AG04450 (cell line): Measurements from ENCODE around the gene VEZT. TPM values are rescaled to one million over a fixed set of nuclear protein-coding genes. Genes with fewer than 3 reads are reported as not detected.

Experiments
- CTCF ChIA-PET: fragments of 300-600, 350-600 bp; formaldehyde crosslinking; extraction: SDS; loops from one replicate; lab custom pipeline; 2022; ENCODE audit warnings: antibody characterized with exemption, inconsistent platforms; lab: Charles Lee
- POLR2A ChIA-PET: fragments of 350-600 bp; formaldehyde crosslinking; extraction: SDS; loops from one replicate; lab custom pipeline; 2021; ENCODE audit warnings: antibody characterized with exemption, inconsistent platforms; lab: Yijun Ruan, JAX
- DNase-seq: peaks from one replicate; pipeline ENCODE4 v3.0.0-alpha.2; 2011; ENCODE audit warnings: low read depth, low spot score
- H3K27ac ChIP-seq: one replicate; pipeline ENCODE4 v1.5.1; 2012; ENCODE audit warnings: low read depth, low read length, control low read depth
- H3K27me3 ChIP-seq: one replicate; pipeline ENCODE4 v1.6.0; 2012; ENCODE audit warnings: low read length; ENCODE audit not compliant: control insufficient read depth, insufficient read depth
- H3K4me3 ChIP-seq: 2 replicates; pipeline ENCODE4 v1.5.1; 2011; ENCODE audit warnings: mild to moderate bottlenecking, low read depth, low read length, control low read depth
- H3K9me3 ChIP-seq: 2 replicates; pipeline ENCODE4 v1.5.1; 2012; ENCODE audit warnings: low read length; ENCODE audit not compliant: control insufficient read depth, insufficient read depth
- CTCF ChIP-seq: IDR thresholded peaks from 2 replicates; pipeline ENCODE4 v1.5.1; 2011; ENCODE audit warnings: low read depth, low read length, control low read depth, inconsistent platforms
- polyA plus RNA-seq: library from polyadenylated mRNA; depleted of rRNA; stranded (reverse); fragments of >200 nt; gene quantifications from 2 replicates; pipeline ENCODE4 v1.2.3, GENCODE V29; 2011

VEZT gene
- polyA plus RNA-seq, 1 experiment: 143 TPM

- no peak for TF ChIP-seq CTCF
- POLR2A ChIA-PET: no interaction called here
- H3K9me3 ChIP-seq: peaks cover 2% of the 10 kb centered on the region; the same call in 1 of the 2 replicates
- no peak for DNase-seq
- CTCF ChIA-PET: no interaction called here
- no peaks in the 10 kb centered on the region for H3K27me3 ChIP-seq
- H3K27ac ChIP-seq: no peak overlapping the region
- no peak overlapping the region for H3K4me3 ChIP-seq
These were observed 3.7 kb upstream of the VEZT start for GRCh38 chr12:95213928-95214327.

- Histone ChIP-seq H3K4me3 (no peak overlapping the region), H3K27me3 (no peaks in the 10 kb centered on the region), H3K9me3 (peaks cover 2% of the 10 kb centered on the region; the same call in 1 of the 2 replicates), H3K27ac (no peak overlapping the region)
- ChIA-PET POLR2A (interaction anchor here (1.2 kb wide), 1 partner anchor 9 kb away, joined by 3 read pairs; no protein-coding TSS in a partner anchor), CTCF (interaction anchor here (0.6 to 0.7 kb wide), 2 partner anchors 238 to 263 kb away, joined by 4 to 7 read pairs; no protein-coding TSS in a partner anchor)
- no peak for TF ChIP-seq CTCF
- no peak for DNase-seq
These were observed 3.1 kb upstream of the VEZT start for GRCh38 chr12:95214466-95214865.

- no peak overlapping the region for H3K27ac ChIP-seq
- H3K9me3 ChIP-seq: peaks cover 2% of the 10 kb centered on the region; the same call in 1 of the 2 replicates
- no peak for DNase-seq
- CTCF ChIA-PET: interaction anchor here (0.6 to 3.3 kb wide), 6 partner anchors 10 to 318 kb away, joined by 3 to 26 read pairs (median 6); partner anchors contain the start of gene NR2C1
- no peak for TF ChIP-seq CTCF
- peak overlapping the region; percentile 83 for H3K4me3 ChIP-seq
- POLR2A ChIA-PET: interaction anchor here (0.6 to 1.2 kb wide), 5 partner anchors 10 to 1064 kb away, joined by 3 to 12 read pairs (median 5); no protein-coding TSS in a partner anchor
- no peaks in the 10 kb centered on the region for H3K27me3 ChIP-seq
These were observed 1.7 kb upstream of the VEZT start for GRCh38 chr12:95215949-95216348.

GRCh38 chr12:95216711-95217376 is 763 bp upstream of the VEZT start:
- POLR2A ChIA-PET: interaction anchor here (0.6 to 1.6 kb wide), 11 partner anchors 11 to 144 kb away, joined by 3 to 12 read pairs (median 4); partner anchors contain the start of gene NR2C1
- Histone ChIP-seq H3K4me3 (peak overlapping the region; percentile 83), H3K27me3 (no peaks in the 10 kb centered on the region), H3K9me3 (peaks cover 2% of the 10 kb centered on the region; the same call in 1 of the 2 replicates), H3K27ac (peak overlapping the region; percentile 60)
- DNase-seq: no peak
- TF ChIP-seq CTCF: no peak
- CTCF ChIA-PET: interaction anchor here (1.1 to 3.3 kb wide), 6 partner anchors 11 to 318 kb away, joined by 4 to 26 read pairs (median 11); partner anchors contain the start of gene NR2C1
